Brain microvascular endothelial cell (primary cell): Measurements from ENCODE around the gene BFSP1.

Source experiments
- DNase-seq: peaks from one replicate; pipeline ENCODE4 v3.0.0-alpha.2; 2020
- H3K27ac ChIP-seq: fragments of 250-450 bp; sonication (Bioruptor Pico); 2 replicates; pipeline ENCODE4 v1.5.1; 2020; ENCODE audit warnings: mild to moderate bottlenecking, moderate library complexity
- H3K27me3 ChIP-seq: fragments of 250-450 bp; sonication (Bioruptor Pico); replicated peaks from 2 replicates; pipeline ENCODE4 v1.5.1; 2020; ENCODE audit warnings: mild to moderate bottlenecking
- H3K36me3 ChIP-seq: fragments of 250-450 bp; sonication (Bioruptor Pico); replicated peaks from 2 replicates; pipeline ENCODE4 v1.5.1; 2020; ENCODE audit warnings: mild to moderate bottlenecking
- H3K4me3 ChIP-seq: 2 replicates; pipeline ENCODE4 v1.5.1; 2011; ENCODE audit warnings: low read depth, mild to moderate bottlenecking, control low read depth, low read length, moderate library complexity
- CTCF ChIP-seq: IDR thresholded peaks from 2 replicates; pipeline ENCODE4 v1.5.1; 2011; ENCODE audit warnings: low read depth, mild to moderate bottlenecking, moderate library complexity, low read length, control low read depth, inconsistent platforms; ENCODE audit errors: missing control alignments
- in situ Hi-C: cut with HindIII; loops from 2 replicates; pipeline ENCODE4 v1.10.0; 2017; ENCODE audit warnings: low sequenced_read_pairs, low pct_ligation_motif_present

Gene BFSP1

GRCh38 chr20:17490501-17490900, 40.7 kb downstream of the BFSP1 start:
- no peak for DNase-seq
- H3K27me3 ChIP-seq: no peaks in the 10 kb centered on the region
- no peaks in the 10 kb centered on the region for H3K36me3 ChIP-seq
- TF ChIP-seq CTCF: no peak
- no peak overlapping the region for H3K4me3 ChIP-seq
- in situ Hi-C loops: no loop called here
- no peak overlapping the region for H3K27ac ChIP-seq

GRCh38 chr20:17488916-17489600, 42.1 kb downstream of the BFSP1 start:
- in situ Hi-C loops: no loop called here
- no peaks in the 10 kb centered on the region for H3K36me3 ChIP-seq

GRCh38 chr20:17485017-17485416, 46.2 kb downstream of the BFSP1 start:
- no peaks in the 10 kb centered on the region for H3K36me3 ChIP-seq
- TF ChIP-seq CTCF: no peak
- in situ Hi-C loops: no loop called here
- no peaks in the 10 kb centered on the region for H3K27me3 ChIP-seq
- H3K27ac ChIP-seq: no peak overlapping the region
- DNase-seq: no peak
- no peak overlapping the region for H3K4me3 ChIP-seq

More at GRCh38 chr20:17488916-17489600, 42.1 kb downstream of the BFSP1 start:
- H3K27ac ChIP-seq: no peak overlapping the region
- DNase-seq: no peak
- H3K4me3 ChIP-seq: no peak overlapping the region
- no peak for TF ChIP-seq CTCF
- no peaks in the 10 kb centered on the region for H3K27me3 ChIP-seq

GRCh38 chr20:17482536-17482935, 48.6 kb downstream of the BFSP1 start:
- no peak overlapping the region for H3K27ac ChIP-seq
- DNase-seq: no peak
- H3K27me3 ChIP-seq: no peaks in the 10 kb centered on the region
- in situ Hi-C loops: no loop called here
- H3K4me3 ChIP-seq: no peak overlapping the region
- no peak for TF ChIP-seq CTCF
- H3K36me3 ChIP-seq: no peaks in the 10 kb centered on the region

- H3K27me3 ChIP-seq: no peaks in the 10 kb centered on the region
- H3K36me3 ChIP-seq: no peaks in the 10 kb centered on the region
- no peak for DNase-seq
- in situ Hi-C loops: no loop called here
- no peak overlapping the region for H3K27ac ChIP-seq
- no peak for TF ChIP-seq CTCF
- H3K4me3 ChIP-seq: no peak overlapping the region
Observed at GRCh38 chr20:17481661-17482060, 49.5 kb downstream of the BFSP1 start.

- in situ Hi-C loops: no loop called here
- Histone ChIP-seq H3K36me3 (no peaks in the 10 kb centered on the region), H3K4me3 (no peak overlapping the region), H3K27ac (no peak overlapping the region), H3K27me3 (no peaks in the 10 kb centered on the region)
- no peak for DNase-seq
- no peak for TF ChIP-seq CTCF
Observed at GRCh38 chr20:17480696-17481095, 50.5 kb downstream of the BFSP1 start.
